Liver (tissue), 9 donors: Measurements from ENCODE around the gene TIGIT. TPM values are rescaled to one million over a fixed set of nuclear protein-coding genes. Genes with fewer than 3 reads are reported as not detected.
A peak's percentile ranks its signal among the peaks of the same experiment; 100 is the strongest.

ENCODE experiments used
- DNase-seq: peaks from one replicate; pipeline ENCODE4 v3.0.0-alpha.2; 2017; ENCODE audit warnings: low spot score
- H3K27ac ChIP-seq, 2 donors: one replicate each; pipeline ENCODE4 v1.7.0; 2013; ENCODE audit warnings: inconsistent platforms in 2 of 2, low read length in 2 of 2, control low read depth in 1 of 2, low read depth in 1 of 2, mild to moderate bottlenecking in 1 of 2
- H3K27me3 ChIP-seq, 4 donors: one replicate each; pipeline versions ENCODE4 v1.6.1 to v1.7.0; 2013; ENCODE audit warnings: low read length in 3 of 4, inconsistent platforms in 1 of 4, mild to moderate bottlenecking in 1 of 4, moderate library complexity in 1 of 4; ENCODE audit not compliant: control insufficient read depth in 4 of 4, insufficient read depth in 4 of 4
- H3K36me3 ChIP-seq, 4 donors: one replicate each; pipeline versions ENCODE4 v1.6.1 to v1.7.0; 2013; ENCODE audit warnings: low read length in 3 of 4, mild to moderate bottlenecking in 3 of 4, low read depth in 1 of 4, moderate library complexity in 1 of 4; ENCODE audit not compliant: control insufficient read depth in 4 of 4, insufficient read depth in 3 of 4
- H3K4me1 ChIP-seq, 4 donors: one replicate each; pipeline versions ENCODE4 v1.6.1 to v1.7.0; 2013; ENCODE audit warnings: low read length in 3 of 4, mild to moderate bottlenecking in 3 of 4, moderate library complexity in 1 of 4; ENCODE audit not compliant: control insufficient read depth in 4 of 4, insufficient read depth in 4 of 4
- H3K4me3 ChIP-seq, 3 donors: one replicate each; pipeline versions ENCODE4 v1.6.1 to v1.7.0; 2013; ENCODE audit warnings: low read length in 3 of 3, control low read depth in 1 of 3, low read depth in 1 of 3, mild to moderate bottlenecking in 1 of 3
- H3K9ac ChIP-seq, 2 donors: one replicate each; pipeline ENCODE4 v1.7.0; 2013; ENCODE audit warnings: low read length in 2 of 2, mild to moderate bottlenecking in 2 of 2, moderate library complexity in 2 of 2, control low read depth in 1 of 2, low read depth in 1 of 2
- H3K9me3 ChIP-seq, 4 donors: one replicate each; pipeline versions ENCODE4 v1.6.1 to v1.7.0; 2013; ENCODE audit warnings: low read length in 3 of 4; ENCODE audit not compliant: control insufficient read depth in 4 of 4
- FOXA2 ChIP-seq: IDR thresholded peaks from 2 replicates; pipeline ENCODE4 v1.6.1; 2016; ENCODE audit warnings: antibody characterized with exemption
- GABPA ChIP-seq, 2 donors: IDR thresholded peaks in 1 of 2; conservative IDR thresholded peaks in 1 of 2; 2 replicates each; pipeline ENCODE4 v1.6.1; 2016; ENCODE audit warnings: antibody characterized with exemption in 2 of 2, mild to moderate bottlenecking in 1 of 2, moderate library complexity in 1 of 2
- HNF4A ChIP-seq, 2 donors: conservative IDR thresholded peaks; 2 replicates each; pipeline ENCODE4 v1.6.1; 2016; ENCODE audit warnings: antibody characterized with exemption in 2 of 2, mild to moderate bottlenecking in 2 of 2
- RAD21 ChIP-seq, 2 donors: IDR thresholded peaks; 2 replicates each; pipeline ENCODE4 v1.6.1; 2016; ENCODE audit warnings: antibody characterized with exemption in 2 of 2, mild to moderate bottlenecking in 2 of 2
- RXRA ChIP-seq, 2 donors: IDR thresholded peaks; 2 replicates each; pipeline ENCODE4 v1.6.1; 2017 to 2018; ENCODE audit warnings: antibody characterized with exemption in 2 of 2, mild to moderate bottlenecking in 1 of 2
- SP1 ChIP-seq: IDR thresholded peaks from 2 replicates; pipeline ENCODE4 v1.6.1; 2018; ENCODE audit warnings: antibody characterized with exemption, mild to moderate bottlenecking
- TAF1 ChIP-seq: conservative IDR thresholded peaks from 2 replicates; pipeline ENCODE4 v1.6.1; 2016; ENCODE audit warnings: antibody characterized with exemption, mild to moderate bottlenecking
- YY1 ChIP-seq: IDR thresholded peaks from 2 replicates; pipeline ENCODE4 v1.6.1; 2016; ENCODE audit warnings: antibody characterized with exemption, mild to moderate bottlenecking
- WGBS: extraction: QIAGEN DNeasy Blood & Tissue Kit; methylation state at CpG from one replicate; pipeline ENCODE4 v1.1.7; 2013; 5-methylcytosine and 5-hydroxymethylcytosine counted together
- polyA plus RNA-seq, 2 donors: library from polyadenylated mRNA; stranded (reverse) in 1 of 2; unstranded in 1 of 2; fragments of 200-250 nt in 1 of 2; fragments of >200 nt in 1 of 2; fragmentation: Nextera tagmentation in 1 of 2; extraction: Ambion mirVana in 1 of 2; gene quantifications; one replicate each; pipeline versions ENCODE4 v1.2.1 to v1.2.3, GENCODE V29; 2013 to 2015
- total RNA-seq, 2 donors: library from RNA; depleted of rRNA; stranded (reverse); fragments of >200 nt; gene quantifications; one replicate each; pipeline ENCODE4 v1.2.3, GENCODE V29; 2014
- TF ChIP-seq, protein P1 (sequence below): IDR thresholded peaks from 2 replicates; pipeline ENCODE4 v1.6.1; 2016; ENCODE audit warnings: antibody characterized with exemption
- TF ChIP-seq, protein P2 (sequence below): IDR thresholded peaks from 2 replicates; pipeline ENCODE4 v1.6.1; 2016; ENCODE audit warnings: antibody characterized with exemption
- TF ChIP-seq, protein P3 (sequence below): fragments of 150-350 bp; IDR thresholded peaks from 2 replicates; pipeline ENCODE4 v1.5.1; 2017; ENCODE audit warnings: improper control_type of control experiment, low read depth, low read length; ENCODE audit not compliant: missing input control
- donor health status: healthy.
- donor health status: healthy.
- donor health status: healthy.
- donor health status: healthy.
- donor health status: healthy.

TIGIT gene
- total and polyA plus RNA-seq, 4 donors: 0.06 to 0.92 (median 0.38) TPM

DNA sequence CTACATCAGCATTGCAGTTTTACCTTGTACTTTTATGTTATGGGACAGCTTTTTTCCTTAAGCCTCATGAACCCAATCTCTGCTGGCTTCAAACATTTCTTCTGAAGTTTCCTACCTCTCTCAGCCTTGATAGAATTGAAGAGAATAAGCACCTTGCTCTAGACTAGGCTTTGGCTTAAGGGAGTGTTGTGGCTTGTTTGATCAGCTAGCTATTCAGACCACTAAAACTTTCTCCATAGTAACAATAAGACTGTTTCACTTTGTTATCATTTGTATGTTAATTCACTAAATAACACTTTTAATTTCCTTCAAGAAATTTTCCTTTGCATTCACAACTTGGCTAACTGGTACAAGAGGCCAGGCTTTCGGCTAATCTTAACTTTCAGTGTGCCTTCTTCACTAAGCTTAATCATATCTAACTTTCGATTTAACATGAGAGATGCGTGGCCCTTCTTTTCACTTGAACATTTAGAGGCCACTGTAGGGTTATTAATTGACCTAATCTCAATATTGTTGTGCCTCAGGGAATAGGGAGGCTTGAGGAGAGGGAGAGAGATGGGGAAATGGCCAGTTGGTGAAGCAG is 8.1 kb upstream of the TIGIT start:
- no peak overlapping the region for H3K9ac ChIP-seq
- 86% methylated on average over 3 of the region's 3 CpGs for WGBS
- no peak for DNase-seq
- no peaks in the 10 kb centered on the region for H3K9me3 ChIP-seq
- H3K27ac ChIP-seq: no peak overlapping the region
- no peaks in the 10 kb centered on the region for H3K4me1 ChIP-seq
- no peaks in the 10 kb centered on the region for H3K36me3 ChIP-seq
- H3K4me3 ChIP-seq: no peak overlapping the region
- TF ChIP-seq, protein P1, sequence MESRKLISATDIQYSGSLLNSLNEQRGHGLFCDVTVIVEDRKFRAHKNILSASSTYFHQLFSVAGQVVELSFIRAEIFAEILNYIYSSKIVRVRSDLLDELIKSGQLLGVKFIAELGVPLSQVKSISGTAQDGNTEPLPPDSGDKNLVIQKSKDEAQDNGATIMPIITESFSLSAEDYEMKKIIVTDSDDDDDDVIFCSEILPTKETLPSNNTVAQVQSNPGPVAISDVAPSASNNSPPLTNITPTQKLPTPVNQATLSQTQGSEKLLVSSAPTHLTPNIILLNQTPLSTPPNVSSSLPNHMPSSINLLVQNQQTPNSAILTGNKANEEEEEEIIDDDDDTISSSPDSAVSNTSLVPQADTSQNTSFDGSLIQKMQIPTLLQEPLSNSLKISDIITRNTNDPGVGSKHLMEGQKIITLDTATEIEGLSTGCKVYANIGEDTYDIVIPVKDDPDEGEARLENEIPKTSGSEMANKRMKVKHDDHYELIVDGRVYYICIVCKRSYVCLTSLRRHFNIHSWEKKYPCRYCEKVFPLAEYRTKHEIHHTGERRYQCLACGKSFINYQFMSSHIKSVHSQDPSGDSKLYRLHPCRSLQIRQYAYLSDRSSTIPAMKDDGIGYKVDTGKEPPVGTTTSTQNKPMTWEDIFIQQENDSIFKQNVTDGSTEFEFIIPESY: no peak
- no peak for TF ChIP-seq GABPA (IDR thresholded peaks at IDR 0.05 in 1 of 2, conservative IDR thresholded peaks at IDR 0.05 in 1 of 2)
- TF ChIP-seq, protein P2, sequence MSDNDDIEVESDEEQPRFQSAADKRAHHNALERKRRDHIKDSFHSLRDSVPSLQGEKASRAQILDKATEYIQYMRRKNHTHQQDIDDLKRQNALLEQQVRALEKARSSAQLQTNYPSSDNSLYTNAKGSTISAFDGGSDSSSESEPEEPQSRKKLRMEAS: no peak
- no peak for TF ChIP-seq HNF4A (conservative IDR thresholded peaks at IDR 0.05)
- no peak for TF ChIP-seq TAF1
- TF ChIP-seq, protein P3, sequence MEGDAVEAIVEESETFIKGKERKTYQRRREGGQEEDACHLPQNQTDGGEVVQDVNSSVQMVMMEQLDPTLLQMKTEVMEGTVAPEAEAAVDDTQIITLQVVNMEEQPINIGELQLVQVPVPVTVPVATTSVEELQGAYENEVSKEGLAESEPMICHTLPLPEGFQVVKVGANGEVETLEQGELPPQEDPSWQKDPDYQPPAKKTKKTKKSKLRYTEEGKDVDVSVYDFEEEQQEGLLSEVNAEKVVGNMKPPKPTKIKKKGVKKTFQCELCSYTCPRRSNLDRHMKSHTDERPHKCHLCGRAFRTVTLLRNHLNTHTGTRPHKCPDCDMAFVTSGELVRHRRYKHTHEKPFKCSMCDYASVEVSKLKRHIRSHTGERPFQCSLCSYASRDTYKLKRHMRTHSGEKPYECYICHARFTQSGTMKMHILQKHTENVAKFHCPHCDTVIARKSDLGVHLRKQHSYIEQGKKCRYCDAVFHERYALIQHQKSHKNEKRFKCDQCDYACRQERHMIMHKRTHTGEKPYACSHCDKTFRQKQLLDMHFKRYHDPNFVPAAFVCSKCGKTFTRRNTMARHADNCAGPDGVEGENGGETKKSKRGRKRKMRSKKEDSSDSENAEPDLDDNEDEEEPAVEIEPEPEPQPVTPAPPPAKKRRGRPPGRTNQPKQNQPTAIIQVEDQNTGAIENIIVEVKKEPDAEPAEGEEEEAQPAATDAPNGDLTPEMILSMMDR: no peak
- TF ChIP-seq YY1: no peak
- no peaks in the 10 kb centered on the region for H3K27me3 ChIP-seq

DNA sequence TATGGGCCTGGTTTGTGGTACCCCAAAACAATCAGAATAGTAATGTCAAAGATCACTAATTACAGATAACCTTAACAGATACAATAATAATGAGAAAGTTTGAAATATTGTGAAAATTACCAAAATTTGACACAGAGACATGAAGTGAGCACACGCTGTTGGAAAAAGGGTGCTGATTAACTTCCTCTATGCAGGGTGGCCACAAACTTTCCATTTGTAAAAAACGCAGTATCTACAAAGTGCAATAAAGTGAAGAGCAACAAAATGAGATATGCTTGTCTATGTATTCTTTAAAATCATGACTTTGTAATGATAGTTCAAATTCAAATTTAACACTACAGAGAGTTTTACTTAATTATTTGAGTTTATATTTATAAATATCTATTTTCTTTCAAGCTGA is 7.6 kb upstream of the TIGIT start:
- Histone ChIP-seq H3K27ac (no peak overlapping the region), H3K9me3 (no peaks in the 10 kb centered on the region), H3K9ac (no peak overlapping the region), H3K27me3 (no peaks in the 10 kb centered on the region), H3K4me1 (no peaks in the 10 kb centered on the region), H3K36me3 (no peaks in the 10 kb centered on the region), H3K4me3 (no peak overlapping the region)
- DNase-seq: no peak
- 83% methylated on average over 2 of the region's 2 CpGs for WGBS
- TF ChIP-seq GABPA (IDR thresholded peaks at IDR 0.05 in 1 of 2, conservative IDR thresholded peaks at IDR 0.05 in 1 of 2): no peak
- no peak for TF ChIP-seq SP1
- TF ChIP-seq TAF1: no peak
- TF ChIP-seq FOXA2: no peak

DNA sequence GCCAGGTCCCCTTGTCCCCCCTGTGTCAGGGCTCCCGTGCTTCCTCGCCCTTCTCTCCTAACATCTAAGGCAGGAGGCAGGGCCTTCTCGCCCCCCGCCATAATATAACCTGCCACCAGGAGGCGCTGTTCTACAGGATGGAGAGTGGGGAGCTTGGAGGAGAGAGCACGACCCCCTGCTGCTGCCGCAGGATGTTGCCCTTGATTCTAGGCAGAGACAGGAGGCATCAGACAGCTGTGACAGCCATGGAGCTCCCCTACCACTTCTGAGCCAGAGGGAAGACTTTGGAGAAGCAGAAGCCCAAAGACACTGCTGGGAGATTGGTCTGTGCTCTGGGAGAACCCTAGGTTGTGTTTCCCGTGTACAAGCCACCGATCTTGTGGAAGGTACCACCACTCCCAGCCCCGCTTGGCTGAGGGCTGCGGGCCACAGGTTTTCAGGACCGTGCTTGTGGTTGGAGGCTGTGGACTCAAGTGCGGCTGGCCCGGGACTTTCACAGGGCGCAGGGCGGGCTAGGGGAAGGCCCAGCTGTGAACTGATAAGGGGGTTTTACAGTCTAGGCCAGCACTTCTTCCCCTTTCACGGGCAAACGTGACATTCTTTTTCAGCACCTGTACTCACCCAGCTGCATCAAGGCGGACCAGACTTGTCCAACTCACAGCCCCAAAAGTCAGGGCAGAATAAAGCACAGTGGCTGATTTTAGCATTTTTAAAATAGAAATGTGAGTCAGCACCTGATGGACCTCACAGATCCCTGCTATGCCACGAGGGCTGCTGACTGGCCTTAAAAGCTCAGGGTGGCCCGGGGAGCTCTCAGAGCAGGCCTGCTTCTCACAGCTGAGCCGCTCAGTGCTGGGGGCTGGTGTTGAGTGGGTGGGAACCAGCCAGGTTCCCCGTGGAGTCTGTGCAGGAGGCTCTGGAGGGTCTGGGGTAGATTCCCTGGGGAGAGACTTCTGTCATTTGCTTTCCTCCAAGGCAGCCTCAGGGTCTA is 2.6 kb upstream of the TIGIT start:
- peak overlapping the region in 1 of 2 donors; percentile 15 for H3K27ac ChIP-seq
- H3K4me3 ChIP-seq: no peak overlapping the region
- no peaks in the 10 kb centered on the region for H3K36me3 ChIP-seq
- no peak overlapping the region for H3K9ac ChIP-seq
- peak; percentile 74 for DNase-seq
- TF ChIP-seq RXRA (IDR thresholded peaks at IDR 0.05): no peak
- TF ChIP-seq TAF1: no peak
- TF ChIP-seq RAD21 (IDR thresholded peaks at IDR 0.05): peak; percentile 64 to 78
- TF ChIP-seq HNF4A (conservative IDR thresholded peaks at IDR 0.05): no peak
- TF ChIP-seq GABPA (IDR thresholded peaks at IDR 0.05 in 1 of 2, conservative IDR thresholded peaks at IDR 0.05 in 1 of 2): no peak
- TF ChIP-seq, protein P3: peak; percentile 62
- 55% methylated on average over 23 of the region's 23 CpGs for WGBS
- H3K27me3 ChIP-seq: no peaks in the 10 kb centered on the region
- H3K9me3 ChIP-seq: no peaks in the 10 kb centered on the region
- no peaks in the 10 kb centered on the region for H3K4me1 ChIP-seq
